Subcutaneous adipose tissue (tissue), 4 donors: ENCODE results near the gene NRF1. TPM values are rescaled to one million over a fixed set of nuclear protein-coding genes. Genes with fewer than 3 reads are reported as not detected.

Source experiments
- CTCF ChIP-seq: fragments of 450-650 bp; IDR thresholded peaks from one replicate; pipeline ENCODE4 v1.5.1; 2016; ENCODE audit warnings: low read depth, mild to moderate bottlenecking, control low read depth, antibody characterized with exemption, moderate library complexity
- total RNA-seq, 4 donors: library from RNA; depleted of rRNA; stranded (reverse); fragments of >200 nt; gene quantifications; one replicate each; pipeline ENCODE4 v1.1.0, GENCODE V29; 2016

The NRF1 gene
- total RNA-seq, 4 donors from 2014 or later = 12.8 to 26.7 (median 19.9) TPM

GRCh38 chr7:129777195-129777844 is 165.8 kb downstream of the NRF1 start:
- no peak for TF ChIP-seq CTCF

GRCh38 chr7:129777993-129778769 is 166.7 kb downstream of the NRF1 start:
- TF ChIP-seq CTCF = no peak

GRCh38 chr7:129778770-129779601 is 167.5 kb downstream of the NRF1 start:
- TF ChIP-seq CTCF = no peak

- no peak for TF ChIP-seq CTCF
These were observed 168.2 kb downstream of the NRF1 start for GRCh38 chr7:129779602-129780256.

GRCh38 chr7:129780257-129780973 is 168.9 kb downstream of the NRF1 start:
- TF ChIP-seq CTCF = no peak

GRCh38 chr7:129780974-129781927 is 169.7 kb downstream of the NRF1 start:
- TF ChIP-seq CTCF = no peak
